HG03565 (cell line): ENCODE measurements around the gene KIAA1671.
"Not testable (repeated sequence)": the region's sequence is repeated elsewhere in the genome, so short reads cannot be mapped to it uniquely, and the experiment has no call there.

Source experiments
- ATAC-seq: cut with Tn5 transposase; IDR thresholded peaks from one replicate; pipeline ENCODE4 v1.9.1; 2021; ENCODE audit warnings: mild to moderate bottlenecking, moderate library complexity; ENCODE audit not compliant: unreplicated experiment

Gene KIAA1671

GRCh38 chr22:25183949-25184619 is 231.6 kb downstream of the KIAA1671 start:
- no peak for ATAC-seq

DNA sequence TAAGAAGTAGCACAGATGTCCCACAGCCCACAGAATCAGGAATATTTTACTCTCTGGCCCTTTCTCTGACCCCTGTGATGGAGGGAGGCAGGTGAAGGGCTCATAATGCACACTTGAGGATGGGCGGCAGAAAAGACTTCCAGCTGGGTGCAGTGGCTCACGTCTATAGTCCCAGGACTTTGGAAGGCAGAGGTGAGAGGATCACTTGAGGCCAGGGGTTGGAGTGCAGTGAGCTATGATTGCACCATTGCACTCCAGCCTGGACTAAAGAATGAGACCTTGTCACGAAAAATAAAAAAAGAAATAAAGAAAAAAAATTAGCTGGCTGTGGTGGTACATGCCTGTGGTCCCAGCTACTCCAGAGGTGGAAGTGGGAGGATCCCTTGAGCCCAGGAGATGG is 233.6 kb downstream of the KIAA1671 start:
- ATAC-seq = no peak

GRCh38 chr22:25187469-25187868 is 235.0 kb downstream of the KIAA1671 start:
- ATAC-seq = no peak

DNA sequence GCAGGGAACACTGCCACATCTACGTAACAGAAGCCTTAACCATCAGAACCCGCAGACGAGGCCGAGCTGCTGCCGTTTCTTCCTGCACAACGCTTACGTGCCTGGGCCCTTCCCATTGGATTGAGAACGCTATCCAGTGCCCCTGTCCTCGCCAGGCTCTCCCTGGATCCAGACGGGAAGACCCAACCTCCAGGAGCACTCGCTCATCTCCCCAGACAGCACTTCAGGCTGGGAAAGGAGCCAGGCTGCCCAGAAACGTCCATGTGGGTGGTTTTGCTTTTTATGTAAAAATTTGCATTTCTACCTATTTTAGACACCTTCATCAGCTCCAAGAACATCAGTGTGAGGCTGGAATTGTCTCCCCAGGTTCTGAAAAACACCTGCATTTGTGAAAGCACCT is 239.9 kb downstream of the KIAA1671 start:
- no peak for ATAC-seq

DNA sequence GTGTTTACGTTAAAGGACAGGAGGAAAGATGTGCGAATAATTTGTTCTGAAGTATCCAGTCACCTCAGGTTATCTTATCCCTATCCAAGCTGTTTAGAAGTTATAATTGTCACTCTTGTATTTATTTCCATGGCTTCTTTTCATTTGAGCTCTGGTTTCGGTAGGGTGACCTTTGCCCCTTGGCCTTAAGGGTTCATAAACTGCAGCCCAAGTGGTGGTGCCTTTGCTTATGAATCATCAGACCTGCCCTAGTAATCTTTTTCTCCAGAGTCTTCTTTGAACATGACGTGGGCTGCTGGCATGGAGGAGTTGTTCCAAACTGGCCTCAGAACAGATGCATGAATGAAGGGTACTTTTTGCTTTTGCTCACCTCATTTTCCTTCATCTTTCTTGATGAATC is 240.6 kb downstream of the KIAA1671 start:
- no peak for ATAC-seq

DNA sequence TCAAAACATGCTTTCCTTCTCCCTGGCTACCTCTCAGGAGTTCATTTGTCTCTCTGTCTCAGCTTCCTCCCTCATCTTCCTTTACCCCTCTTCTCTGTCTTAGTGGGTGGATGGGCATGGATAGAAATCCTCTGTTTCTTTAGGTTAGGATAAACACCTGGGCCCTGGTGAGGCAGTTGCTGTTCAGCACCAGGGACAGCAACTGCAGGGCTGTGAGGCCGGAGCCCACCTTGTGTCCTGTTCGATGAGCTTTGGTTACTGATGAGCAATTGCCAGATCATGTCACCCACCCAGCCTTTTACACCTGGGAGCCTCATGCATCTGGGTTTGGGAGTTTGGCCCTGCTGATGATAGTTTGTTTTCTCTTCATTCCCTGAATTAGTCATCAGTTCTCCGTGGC is 241.0 kb downstream of the KIAA1671 start:
- ATAC-seq = no peak

DNA sequence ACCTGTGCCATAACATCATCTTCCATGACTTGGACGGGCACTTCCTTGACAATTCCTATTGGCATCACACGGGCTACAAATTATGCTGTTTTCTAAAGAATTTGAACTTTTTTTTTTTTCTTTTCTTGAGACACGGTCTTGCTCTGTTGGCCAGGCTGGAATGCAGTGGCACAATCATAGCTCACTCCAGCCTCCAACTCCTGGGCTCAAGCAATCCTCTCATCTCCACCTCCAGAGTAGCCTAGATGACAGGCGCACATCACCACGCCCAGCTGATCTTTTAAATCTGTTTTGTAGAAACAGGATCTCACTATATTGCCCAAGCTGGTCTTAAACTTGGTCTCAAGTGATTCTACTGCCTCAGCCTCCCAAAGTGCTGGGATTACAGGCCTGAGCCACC is 243.8 kb downstream of the KIAA1671 start:
- ATAC-seq = no peak

DNA sequence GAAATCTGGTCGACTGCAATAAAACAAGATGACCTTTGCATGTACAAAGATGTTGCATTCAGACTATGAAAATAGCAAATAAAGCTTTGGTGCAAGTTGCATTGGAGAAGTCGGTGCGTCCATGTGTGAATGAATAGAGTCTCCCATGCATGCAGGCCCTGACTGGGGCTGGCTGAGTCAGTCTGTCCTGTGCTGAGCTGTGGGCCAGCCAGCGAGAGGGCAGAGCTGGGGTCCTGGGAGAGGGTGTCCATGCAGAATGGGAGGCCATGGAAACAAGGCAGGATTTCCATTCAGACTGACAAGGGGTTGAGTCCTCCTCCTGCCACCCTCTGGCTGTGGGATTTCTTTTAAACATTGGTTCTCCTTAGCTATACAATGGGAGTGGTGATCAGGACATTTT is 244.8 kb downstream of the KIAA1671 start:
- no peak for ATAC-seq

GRCh38 chr22:25199731-25200520 is 247.4 kb downstream of the KIAA1671 start, which contains the start of gene CRYBB3:
Gene CRYBB3 (plus strand): TSS chr22:25199858. CDS start chr22:25201397, 1,539 bp downstream.
- ATAC-seq = no peak

DNA sequence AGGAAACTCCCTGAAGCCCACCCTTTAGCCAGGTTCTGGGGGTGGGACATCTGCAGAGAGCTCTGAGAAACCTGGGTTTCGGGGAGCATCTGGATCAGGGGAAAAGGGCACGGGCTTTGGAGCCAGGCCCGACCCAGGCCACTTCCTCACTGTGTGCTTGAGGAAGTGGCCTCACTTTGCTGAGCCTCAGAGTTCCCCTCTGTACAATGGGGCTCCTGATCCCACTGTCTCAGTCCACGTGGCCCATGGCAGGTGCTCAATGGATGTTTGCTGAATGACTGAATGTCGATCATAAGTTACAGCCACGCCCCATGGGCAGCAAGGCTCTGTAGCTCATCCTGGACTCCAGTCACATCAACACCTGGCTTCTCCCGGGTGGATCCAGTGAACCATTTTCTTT is 248.5 kb downstream of the KIAA1671 start:
- ATAC-seq = no peak

DNA sequence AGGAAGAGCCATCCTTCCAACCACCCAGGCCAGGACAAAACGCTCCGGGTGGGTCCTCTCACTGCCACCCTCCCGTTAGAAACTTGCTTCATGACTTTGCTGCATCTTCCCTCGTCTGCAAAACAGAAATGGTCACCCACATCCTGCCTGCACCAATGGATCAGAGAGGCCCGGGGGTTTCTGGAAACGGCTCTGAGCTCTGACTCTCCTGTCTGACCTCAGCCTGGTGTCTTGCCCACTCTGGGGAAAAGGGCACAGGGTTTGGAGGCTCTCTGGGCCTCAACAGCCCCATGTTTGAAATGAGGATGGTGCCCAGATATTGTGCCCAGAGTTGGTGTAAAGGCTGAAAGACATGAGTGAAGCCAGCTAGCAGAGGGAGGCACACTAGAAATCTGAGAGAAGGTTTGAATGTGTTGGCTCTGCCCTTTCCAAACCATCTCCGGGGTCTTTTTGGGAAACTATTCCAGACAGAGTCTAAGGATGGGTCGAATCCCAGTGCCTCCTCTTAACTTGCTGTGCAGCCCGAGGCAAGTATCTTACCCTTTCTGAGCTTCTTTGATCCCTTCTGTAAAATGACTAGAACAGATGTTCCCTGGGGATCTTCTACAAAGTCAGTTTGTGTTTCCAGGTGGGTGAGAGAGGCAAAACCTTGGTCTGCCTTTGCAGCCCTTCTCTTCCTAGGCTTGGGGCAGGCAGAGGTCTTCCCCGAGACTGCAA is 249.2 kb downstream of the KIAA1671 start:
- ATAC-seq = no peak

- no peak for ATAC-seq
Observed at GRCh38 chr22:25202290-25202921, 249.9 kb downstream of the KIAA1671 start.

GRCh38 chr22:25203082-25203481 is 250.6 kb downstream of the KIAA1671 start:
- no peak for ATAC-seq

GRCh38 chr22:25204547-25204946 is 252.0 kb downstream of the KIAA1671 start:
- not testable (repeated sequence) for ATAC-seq

DNA sequence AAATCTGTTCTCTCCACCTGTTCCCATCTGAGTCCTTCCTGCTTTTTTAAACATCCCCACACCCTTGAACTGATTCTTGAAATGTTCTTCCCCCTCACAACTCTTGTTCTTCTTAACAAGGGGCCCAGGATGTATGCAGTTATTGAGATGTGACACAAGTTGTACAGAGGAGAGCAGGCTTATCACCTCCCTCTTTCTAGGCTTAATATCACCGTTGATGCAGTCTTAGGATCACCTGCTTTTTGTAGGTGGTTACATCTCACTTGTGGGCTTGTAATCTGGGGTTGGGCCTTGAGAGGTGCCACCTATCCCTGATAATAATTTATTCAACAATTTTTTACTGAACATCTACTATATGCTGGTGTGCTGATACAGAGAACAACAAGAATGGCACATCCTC is 253.3 kb downstream of the KIAA1671 start:
- ATAC-seq = no peak

DNA sequence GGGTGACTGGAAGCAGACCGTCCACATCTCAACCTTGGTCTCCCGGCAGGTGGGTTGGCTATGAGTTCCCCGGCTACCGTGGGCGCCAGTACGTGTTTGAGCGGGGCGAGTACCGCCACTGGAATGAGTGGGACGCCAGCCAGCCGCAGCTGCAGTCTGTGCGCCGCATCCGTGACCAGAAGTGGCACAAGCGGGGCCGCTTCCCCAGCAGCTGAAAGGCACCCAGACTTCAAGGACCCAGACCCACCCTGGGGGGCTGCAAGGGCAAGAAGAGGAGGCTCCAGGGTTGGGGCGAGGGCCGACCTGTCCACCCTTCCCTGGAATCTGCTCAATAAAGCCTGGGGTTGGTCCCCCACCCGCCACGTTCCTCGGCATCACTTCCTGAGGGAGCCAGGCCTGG is 254.5 kb downstream of the KIAA1671 start:
- ATAC-seq = no peak

DNA sequence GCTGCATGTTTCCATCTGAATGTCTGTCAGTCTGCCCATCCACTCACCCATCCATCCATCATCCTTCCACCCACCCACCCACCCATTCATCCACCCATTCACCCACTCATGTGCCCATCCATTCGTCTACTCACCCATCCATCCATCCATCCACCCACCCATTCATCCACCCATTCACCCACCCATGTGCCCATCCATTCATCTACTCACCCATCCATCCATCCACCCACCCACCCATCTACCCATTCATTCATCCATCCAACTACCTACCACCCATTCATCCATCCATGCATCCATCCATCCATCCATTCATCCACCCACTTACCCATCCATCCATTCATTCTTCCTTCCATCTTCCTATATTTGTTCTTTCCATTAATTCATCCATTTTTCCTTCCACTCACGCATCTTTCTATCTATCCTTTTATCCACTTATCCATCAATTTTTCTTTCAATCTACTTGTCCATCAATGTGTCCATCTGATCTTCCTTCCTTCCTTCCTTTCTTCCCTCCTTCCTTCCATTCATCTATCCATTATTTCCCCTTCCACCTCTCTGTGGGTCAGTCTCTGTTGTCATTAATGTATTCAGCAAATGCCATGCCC is 255.1 kb downstream of the KIAA1671 start:
- ATAC-seq = no peak

- ATAC-seq = no peak
Observed at GRCh38 chr22:25208328-25208727, 255.8 kb downstream of the KIAA1671 start.

- no peak for ATAC-seq
Observed at GRCh38 chr22:25208743-25209505, 256.4 kb downstream of the KIAA1671 start.

DNA sequence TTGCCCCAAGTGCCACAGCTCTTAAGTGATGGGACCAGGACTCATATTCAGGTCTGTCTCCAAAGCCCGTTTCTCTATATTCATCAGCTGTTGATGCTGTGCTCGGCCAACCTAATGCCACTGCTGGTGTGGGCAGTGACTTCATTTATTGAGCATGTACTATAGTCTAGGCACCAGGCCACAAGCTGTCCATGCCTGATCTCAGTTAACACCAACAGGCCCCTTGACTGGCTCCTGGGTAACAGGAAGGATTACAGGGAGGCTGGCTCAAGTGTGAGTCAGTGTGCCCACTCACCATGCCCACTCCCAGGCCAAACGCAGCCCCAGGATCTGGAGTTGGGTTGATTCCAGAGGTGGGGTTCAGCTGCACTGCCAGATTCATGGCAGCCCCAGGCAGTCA is 258.3 kb downstream of the KIAA1671 start:
- no peak for ATAC-seq
